Chondrocyte (in vitro differentiated cells): Measurements from ENCODE around the gene RAB11FIP2. TPM values are rescaled to one million over a fixed set of nuclear protein-coding genes. Genes with fewer than 3 reads are reported as not detected.

Source experiments
- DNase-seq: peaks from one replicate; pipeline ENCODE4 v3.0.0; 2021; ENCODE audit warnings: mixed read lengths, low spot score
- H3K27ac Mint-ChIP-seq: one replicate; pipeline ENCODE4 v1.8.0; 2021; ENCODE audit warnings: mild to moderate bottlenecking, moderate library complexity, mixed read lengths; ENCODE audit not compliant: unreplicated experiment
- H3K27me3 Mint-ChIP-seq: 2 replicates; pipeline ENCODE4 v1.8.0; 2021; ENCODE audit warnings: low read depth, mixed read lengths
- H3K36me3 Mint-ChIP-seq: 2 replicates; pipeline ENCODE4 v1.8.0; 2021; ENCODE audit warnings: low read depth, mixed read lengths
- H3K4me1 Mint-ChIP-seq: 2 replicates; pipeline ENCODE4 v1.8.0; 2021; ENCODE audit warnings: low read depth, mild to moderate bottlenecking, mixed read lengths
- H3K4me3 Mint-ChIP-seq: one replicate; pipeline ENCODE4 v1.8.0; 2021; ENCODE audit warnings: mild to moderate bottlenecking, moderate library complexity, mixed read lengths; ENCODE audit not compliant: unreplicated experiment
- H3K9me3 Mint-ChIP-seq: 2 replicates; pipeline ENCODE4 v1.8.0; 2021; ENCODE audit warnings: low read depth, mixed read lengths
- CTCF ChIP-seq: fragments of 200-600 bp; sonication (generic); IDR thresholded peaks from 2 replicates; pipeline ENCODE4 v1.5.0; 2021; ENCODE audit warnings: antibody characterized with exemption, mild to moderate bottlenecking, moderate library complexity
- total RNA-seq: library from RNA; stranded (reverse); gene quantifications from 3 replicates; pipeline ENCODE4 v1.2.1, GENCODE V29; 2021

Gene RAB11FIP2
- total RNA-seq, 1 donor from 2014 or later, result 20.9 TPM

DNA sequence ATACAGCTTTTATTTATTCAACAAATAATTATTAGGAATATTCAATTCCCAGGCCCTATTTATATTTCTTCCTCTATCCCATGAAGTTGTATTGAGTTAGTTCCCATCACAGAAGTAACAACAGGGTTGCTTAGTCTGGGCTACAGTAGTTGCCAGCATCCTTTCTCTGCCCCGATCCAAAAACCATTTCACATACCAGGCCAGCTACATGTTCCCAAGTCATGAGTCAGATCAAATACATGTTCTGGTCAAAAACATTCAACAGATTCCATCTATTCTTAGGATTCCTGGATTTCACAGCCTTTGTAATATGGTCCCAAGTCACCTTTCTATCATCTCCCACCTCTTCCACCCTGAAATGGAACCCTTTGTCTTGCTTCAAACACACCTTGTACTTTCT is 91.6 kb downstream of the RAB11FIP2 start:
- no peak for TF ChIP-seq CTCF

More for the DNA sequence above, 91.6 kb downstream of the RAB11FIP2 start:
- no peaks in the 10 kb centered on the region for H3K36me3 Mint-ChIP-seq
- no peak overlapping the region for H3K4me3 Mint-ChIP-seq
- H3K4me1 Mint-ChIP-seq, result no peaks in the 10 kb centered on the region
- peaks cover 4% of the 10 kb centered on the region for H3K27me3 Mint-ChIP-seq
- no peak overlapping the region for H3K27ac Mint-ChIP-seq
- no peaks in the 10 kb centered on the region for H3K9me3 Mint-ChIP-seq
- no peak for DNase-seq
